GM12878 (cell line): ENCODE results near the gene NCBP3. TPM values are rescaled to one million over a fixed set of nuclear protein-coding genes. Genes with fewer than 3 reads are reported as not detected.

Experiments used
- ATAC-seq: fragments of 200-7000 bp; cut with Tn5 transposase; 3 replicates; pipeline ENCODE4 v1.9.1; 2020; ENCODE audit warnings: mild to moderate bottlenecking, moderate library complexity
- BruUV-seq: library from RNA; stranded (reverse); fragments of 400-500 nt; replicated peaks from 2 replicates; lab custom pipeline; 2021; lab: Mats Ljungman, UMichigan
- CTCF ChIA-PET: fragments of 300-600 bp; sonication (Branson Sonifier 250); formaldehyde crosslinking; extraction: SDS; loops from one replicate; lab custom pipeline; 2021; ENCODE audit warnings: inconsistent platforms; lab: Yijun Ruan, JAX
- POLR2A ChIA-PET: fragments of 350-600 bp; formaldehyde crosslinking; extraction: SDS; loops from one replicate; lab custom pipeline; 2021; ENCODE audit warnings: inconsistent platforms; lab: Charles Lee
- RAD21 ChIA-PET: fragments of 300-600 bp; sonication (Branson Sonifier 250); formaldehyde crosslinking; loops from one replicate; lab custom pipeline; 2023; ENCODE audit warnings: antibody characterized with exemption; ENCODE audit not compliant: unreplicated experiment; lab: Charles Lee
- SMC1A ChIA-PET: fragments of 300-600 bp; sonication (Branson Sonifier 250); formaldehyde crosslinking; loops from one replicate; lab custom pipeline; 2023; ENCODE audit not compliant: unreplicated experiment, uncharacterized antibody; lab: Charles Lee
- DNase-seq: peaks from one replicate; pipeline ENCODE4 v3.0.0-alpha.2; 2011; ENCODE audit warnings: low read depth, low spot score
- FAIRE-seq: peaks from 3 replicates; lab custom pipeline; 2011; peaks lifted over from hg19 to GRCh38; lab: Jason Lieb, UNC
- H2AFZ ChIP-seq: 2 replicates; pipeline ENCODE4 v1.6.0; 2011; ENCODE audit warnings: low read depth, low read length, control low read depth; ENCODE audit not compliant: control insufficient read depth
- H3K27ac ChIP-seq: 2 replicates; pipeline ENCODE4 v1.5.1; 2011; ENCODE audit warnings: control low read depth; ENCODE audit not compliant: control insufficient read depth, insufficient read depth
- H3K27me3 ChIP-seq, 2 experiments: replicated peaks in 1 of 2; 2 replicates each; pipeline versions ENCODE4 v1.6.0 to v1.6.1; 2011; ENCODE audit warnings: low read length in 1 of 2; ENCODE audit not compliant: control insufficient read depth in 2 of 2, insufficient read depth in 2 of 2
- H3K36me3 ChIP-seq, 2 experiments: 2 replicates each; pipeline ENCODE4 v1.5.1; 2011; ENCODE audit warnings: low read length in 1 of 2; ENCODE audit not compliant: control insufficient read depth in 2 of 2, insufficient read depth in 2 of 2
- H3K4me1 ChIP-seq: 2 replicates; pipeline ENCODE4 v1.6.1; 2011; ENCODE audit warnings: mild to moderate bottlenecking, low read length, moderate library complexity, mixed read lengths; ENCODE audit not compliant: control insufficient read depth, insufficient read depth
- H3K4me2 ChIP-seq: 2 replicates; pipeline ENCODE4 v1.6.0; 2011; ENCODE audit warnings: control low read depth; ENCODE audit not compliant: control insufficient read depth, insufficient read depth
- H3K4me3 ChIP-seq: fragments of 200-600 bp; sonication (generic); 2 replicates; pipeline ENCODE4 v1.5.1; 2016
- H3K79me2 ChIP-seq: 2 replicates; pipeline ENCODE4 v1.6.0; 2011; ENCODE audit warnings: low read length; ENCODE audit not compliant: control insufficient read depth, insufficient read depth
- H3K9ac ChIP-seq: 2 replicates; pipeline ENCODE4 v1.8.0; 2011; ENCODE audit warnings: low read length, control low read depth, mixed read lengths; ENCODE audit not compliant: control insufficient read depth, insufficient read depth
- H3K9me3 ChIP-seq: replicated peaks from 3 replicates; pipeline ENCODE4 v1.5.1; 2011; ENCODE audit warnings: mild to moderate bottlenecking, low read length; ENCODE audit not compliant: control insufficient read depth, insufficient read depth
- H4K20me1 ChIP-seq: 2 replicates; pipeline ENCODE4 v1.6.0; 2011; ENCODE audit not compliant: control insufficient read depth, insufficient read depth
- BCLAF1 ChIP-seq: fragments of 450-650 bp; IDR thresholded peaks from 2 replicates; pipeline ENCODE4 v1.6.1; 2017; ENCODE audit warnings: antibody characterized with exemption, mild to moderate bottlenecking, moderate library complexity
- BHLHE40 ChIP-seq, 2 experiments: fragments of 450-650 bp in 1 of 2; IDR thresholded peaks; 2 replicates each; pipeline ENCODE4 v1.6.1; 2011 to 2017; ENCODE audit warnings: low read depth in 2 of 2, borderline replicate concordance in 1 of 2, improper control_type of control experiment in 1 of 2, low read length in 1 of 2, mild to moderate bottlenecking in 1 of 2
- POLR2AphosphoS5 ChIP-seq: IDR thresholded peaks from 2 replicates; pipeline ENCODE4 v1.6.1; 2011; ENCODE audit warnings: mild to moderate bottlenecking, low read length, inconsistent platforms
- STAT3 ChIP-seq: IDR thresholded peaks from 2 replicates; pipeline ENCODE4 v1.6.1; 2011; ENCODE audit warnings: low read depth, low read length, improper control_type of control experiment
- SUPT20H ChIP-seq: IDR thresholded peaks from 2 replicates; pipeline ENCODE4 v1.6.1; 2011; ENCODE audit warnings: low read depth, mild to moderate bottlenecking, low read length, moderate library complexity, borderline replicate concordance; ENCODE audit not compliant: control insufficient read depth
- ZBED1 ChIP-seq: IDR thresholded peaks from 2 replicates; pipeline ENCODE4 v1.6.1; 2016; ENCODE audit warnings: borderline replicate concordance
- WGBS: methylation state at CpG from one replicate; pipeline ENCODE4 v1.1.6; 2016; ENCODE audit warnings: low lambda C conversion rate; ENCODE audit not compliant: insufficient replicate concordance, insufficient coverage; ENCODE audit errors: missing lambda C conversion rate; 5-methylcytosine and 5-hydroxymethylcytosine counted together
- in situ Hi-C: fragments of 300-500 bp; cut with MboI; formaldehyde crosslinking; loops from 9 replicates; pipeline ENCODE4 v1.14.3; 2018; ENCODE audit warnings: mixed read lengths
- intact Hi-C: fragments of 100-400 bp; cut with micrococcal nuclease; formaldehyde crosslinking; loops from one replicate; pipeline ENCODE4 v1.14.2; 2022; ENCODE audit not compliant: unreplicated experiment
- polyA plus RNA-seq, 11 experiments: library from polyadenylated mRNA; depleted of rRNA in 4 of 11; unstranded in 6 of 11; stranded (reverse) in 5 of 11; fragments of >200 nt; fragmentation: Nextera tagmentation in 4 of 11; fragmentation: Illumina TruSeq in 1 of 11; extraction: Ambion mirVana in 4 of 11; extraction: Trizol in 1 of 11; gene quantifications; 1 replicate in 1 of 11; 2 replicates in 10 of 11; pipeline versions ENCODE4 v1.2.1 to v1.2.3, GENCODE V29; 2011 to 2016; ENCODE audit warnings: inconsistent platforms in 2 of 11, missing spikeins in 2 of 11, low read depth in 1 of 11
- total RNA-seq, 4 experiments: library from RNA; depleted of rRNA in 3 of 4; stranded (reverse); fragments of >200 nt in 3 of 4; fragmentation: Illumina TruSeq in 1 of 4; extraction: Trizol in 1 of 4; gene quantifications; 2 replicates each; pipeline versions ENCODE4 v1.2.1 to v1.2.3, GENCODE V29; 2013 to 2021
- TF ChIP-seq, protein P1 (sequence below): fragments of 450-650 bp; IDR thresholded peaks from 2 replicates; pipeline ENCODE4 v1.6.1; 2017; ENCODE audit warnings: mild to moderate bottlenecking
- TF ChIP-seq, protein P2 (sequence below): fragments of 450-650 bp; IDR thresholded peaks from 2 replicates; pipeline ENCODE4 v1.6.1; 2017; ENCODE audit warnings: mild to moderate bottlenecking, moderate library complexity

Gene NCBP3
- total and polyA plus RNA-seq, 10 of the 15 experiments (the other 5 are each of a cell fraction or from before 2014, with no cell fraction given), result 5.2 to 32.0 (median 23.2) TPM

DNA sequence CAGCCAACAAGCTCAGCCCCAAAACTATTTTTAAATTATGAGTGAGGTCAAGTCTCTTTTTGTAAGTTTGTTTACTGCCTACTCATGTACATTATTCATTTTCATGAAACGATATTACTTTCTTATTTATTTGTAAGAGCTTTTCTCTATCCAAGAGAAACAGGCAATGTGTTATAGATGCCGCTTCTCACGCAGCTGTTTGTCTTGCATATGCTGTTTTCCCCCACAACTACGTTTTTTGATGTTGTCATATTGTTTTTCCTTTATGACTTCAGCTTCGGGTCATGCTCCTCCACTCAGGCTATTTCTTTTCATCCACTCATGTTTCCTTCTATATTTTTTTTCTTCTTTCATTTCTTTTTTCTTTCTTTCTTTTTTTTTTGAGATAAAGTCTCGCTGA, 65.1 kb downstream of the NCBP3 start:
- RAD21 ChIA-PET, result no interaction called here
- SMC1A ChIA-PET, result interaction anchor here (1.1 to 1.9 kb wide), 3 partner anchors 41 to 43 kb away, joined by 3 to 6 read pairs (median 4); no protein-coding TSS in a partner anchor
- no peak overlapping the region for H3K9ac ChIP-seq
- in situ Hi-C loops (no loop called here), intact Hi-C loops (no loop called here)
- H3K79me2 ChIP-seq, result no peaks in the 10 kb centered on the region
- no peak overlapping the region for H3K27ac ChIP-seq
- H3K36me3 ChIP-seq, result no peaks in the 10 kb centered on the region
- H3K9me3 ChIP-seq, result no peaks in the 10 kb centered on the region
- no peak overlapping the region for H3K4me2 ChIP-seq
- FAIRE-seq, result no peak
- ATAC-seq, result no peak
- no peaks in the 10 kb centered on the region for H3K27me3 ChIP-seq
- BruUV-seq, result no TSS peak
- 53% methylated on average over 6 of the region's 6 CpGs for WGBS
- H3K4me3 ChIP-seq, result no peak overlapping the region
- no peaks in the 10 kb centered on the region for H4K20me1 ChIP-seq
- POLR2A ChIA-PET, result no interaction called here
- no peak for DNase-seq
- no peaks in the 10 kb centered on the region for H3K4me1 ChIP-seq
- H2AFZ ChIP-seq, result no peak overlapping the region
- CTCF ChIA-PET, result interaction anchor here (1.0 to 1.4 kb wide), 2 partner anchors 14 to 43 kb away, joined by 3 read pairs; no protein-coding TSS in a partner anchor
- TF ChIP-seq BCLAF1 (no peak), STAT3 (no peak), BHLHE40 (IDR thresholded peaks at IDR 0.05; ENCODE audit: borderline replicate concordance in 1 of 2, low read depth in 2 of 2, low read length in 1 of 2) (no peak), ZBED1 (no peak), POLR2AphosphoS5 (no peak), SUPT20H (no peak)
- TF ChIP-seq, protein P1, sequence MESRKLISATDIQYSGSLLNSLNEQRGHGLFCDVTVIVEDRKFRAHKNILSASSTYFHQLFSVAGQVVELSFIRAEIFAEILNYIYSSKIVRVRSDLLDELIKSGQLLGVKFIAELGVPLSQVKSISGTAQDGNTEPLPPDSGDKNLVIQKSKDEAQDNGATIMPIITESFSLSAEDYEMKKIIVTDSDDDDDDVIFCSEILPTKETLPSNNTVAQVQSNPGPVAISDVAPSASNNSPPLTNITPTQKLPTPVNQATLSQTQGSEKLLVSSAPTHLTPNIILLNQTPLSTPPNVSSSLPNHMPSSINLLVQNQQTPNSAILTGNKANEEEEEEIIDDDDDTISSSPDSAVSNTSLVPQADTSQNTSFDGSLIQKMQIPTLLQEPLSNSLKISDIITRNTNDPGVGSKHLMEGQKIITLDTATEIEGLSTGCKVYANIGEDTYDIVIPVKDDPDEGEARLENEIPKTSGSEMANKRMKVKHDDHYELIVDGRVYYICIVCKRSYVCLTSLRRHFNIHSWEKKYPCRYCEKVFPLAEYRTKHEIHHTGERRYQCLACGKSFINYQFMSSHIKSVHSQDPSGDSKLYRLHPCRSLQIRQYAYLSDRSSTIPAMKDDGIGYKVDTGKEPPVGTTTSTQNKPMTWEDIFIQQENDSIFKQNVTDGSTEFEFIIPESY, result no peak
- TF ChIP-seq, protein P2, sequence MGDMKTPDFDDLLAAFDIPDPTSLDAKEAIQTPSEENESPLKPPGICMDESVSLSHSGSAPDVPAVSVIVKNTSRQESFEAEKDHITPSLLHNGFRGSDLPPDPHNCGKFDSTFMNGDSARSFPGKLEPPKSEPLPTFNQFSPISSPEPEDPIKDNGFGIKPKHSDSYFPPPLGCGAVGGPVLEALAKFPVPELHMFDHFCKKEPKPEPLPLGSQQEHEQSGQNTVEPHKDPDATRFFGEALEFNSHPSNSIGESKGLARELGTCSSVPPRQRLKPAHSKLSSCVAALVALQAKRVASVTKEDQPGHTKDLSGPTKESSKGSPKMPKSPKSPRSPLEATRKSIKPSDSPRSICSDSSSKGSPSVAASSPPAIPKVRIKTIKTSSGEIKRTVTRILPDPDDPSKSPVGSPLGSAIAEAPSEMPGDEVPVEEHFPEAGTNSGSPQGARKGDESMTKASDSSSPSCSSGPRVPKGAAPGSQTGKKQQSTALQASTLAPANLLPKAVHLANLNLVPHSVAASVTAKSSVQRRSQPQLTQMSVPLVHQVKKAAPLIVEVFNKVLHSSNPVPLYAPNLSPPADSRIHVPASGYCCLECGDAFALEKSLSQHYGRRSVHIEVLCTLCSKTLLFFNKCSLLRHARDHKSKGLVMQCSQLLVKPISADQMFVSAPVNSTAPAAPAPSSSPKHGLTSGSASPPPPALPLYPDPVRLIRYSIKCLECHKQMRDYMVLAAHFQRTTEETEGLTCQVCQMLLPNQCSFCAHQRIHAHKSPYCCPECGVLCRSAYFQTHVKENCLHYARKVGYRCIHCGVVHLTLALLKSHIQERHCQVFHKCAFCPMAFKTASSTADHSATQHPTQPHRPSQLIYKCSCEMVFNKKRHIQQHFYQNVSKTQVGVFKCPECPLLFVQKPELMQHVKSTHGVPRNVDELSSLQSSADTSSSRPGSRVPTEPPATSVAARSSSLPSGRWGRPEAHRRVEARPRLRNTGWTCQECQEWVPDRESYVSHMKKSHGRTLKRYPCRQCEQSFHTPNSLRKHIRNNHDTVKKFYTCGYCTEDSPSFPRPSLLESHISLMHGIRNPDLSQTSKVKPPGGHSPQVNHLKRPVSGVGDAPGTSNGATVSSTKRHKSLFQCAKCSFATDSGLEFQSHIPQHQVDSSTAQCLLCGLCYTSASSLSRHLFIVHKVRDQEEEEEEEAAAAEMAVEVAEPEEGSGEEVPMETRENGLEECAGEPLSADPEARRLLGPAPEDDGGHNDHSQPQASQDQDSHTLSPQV, result no peak
